HCT116 (cell line): ENCODE measurements around the gene RASGRF1.

Experiments used
- EZH2 ChIP-seq: fragments of 200-600 bp; sonication (generic); IDR thresholded peaks from 2 replicates; pipeline ENCODE4 v1.6.1; 2017; ENCODE audit warnings: antibody characterized with exemption, mixed run types
- JUND ChIP-seq: IDR thresholded peaks from 2 replicates; pipeline ENCODE4 v1.6.1; 2012
- POLR2A ChIP-seq: IDR thresholded peaks from 2 replicates; pipeline ENCODE4 v1.7.0; 2011; ENCODE audit warnings: borderline replicate concordance; ENCODE audit not compliant: insufficient read depth, insufficient read length; ENCODE audit errors: extremely low read depth
- POLR2AphosphoS5 ChIP-seq: IDR thresholded peaks from 2 replicates; pipeline ENCODE4 v1.6.1; 2011; ENCODE audit warnings: mild to moderate bottlenecking, low read depth, low read length, moderate library complexity
- RAD21 ChIP-seq: IDR thresholded peaks from 2 replicates; pipeline ENCODE4 v1.6.1; 2012; ENCODE audit warnings: low read depth, mild to moderate bottlenecking
- ZFX ChIP-seq: fragments of 450-650 bp; IDR thresholded peaks from 2 replicates; pipeline ENCODE4 v1.6.1; 2017
- ZNF274 ChIP-seq: fragments of 200-500 bp; sonication (Bioruptor generic); IDR thresholded peaks from 2 replicates; pipeline ENCODE4 v1.6.1; 2014; ENCODE audit warnings: mild to moderate bottlenecking, low read depth, low read length, inconsistent platforms
- TF ChIP-seq, protein P1 (sequence below), 3 experiments: fragments of 200-600 bp in 1 of 3; sonication (generic) in 1 of 3; IDR thresholded peaks in 2 of 3; conservative IDR thresholded peaks in 1 of 3; 2 replicates each; pipeline ENCODE4 v1.5.1; 2012 to 2017; ENCODE audit warnings: low read depth in 2 of 3, low read length in 2 of 3, antibody characterized with exemption in 1 of 3, borderline replicate concordance in 1 of 3, control low read depth in 1 of 3, mild to moderate bottlenecking in 1 of 3, mixed read lengths in 1 of 3, mixed run types in 1 of 3, moderate library complexity in 1 of 3; ENCODE audit not compliant: insufficient read depth in 1 of 3
- TF ChIP-seq, protein P2 (sequence below): IDR thresholded peaks from 2 replicates; pipeline ENCODE4 v1.6.1; 2012
- TF ChIP-seq, protein P3 (sequence below): IDR thresholded peaks from 2 replicates; pipeline ENCODE4 v1.6.1; 2011; ENCODE audit warnings: mild to moderate bottlenecking, low read length, moderate library complexity; ENCODE audit not compliant: insufficient replicate concordance; ENCODE audit errors: extremely low read depth

DNA sequence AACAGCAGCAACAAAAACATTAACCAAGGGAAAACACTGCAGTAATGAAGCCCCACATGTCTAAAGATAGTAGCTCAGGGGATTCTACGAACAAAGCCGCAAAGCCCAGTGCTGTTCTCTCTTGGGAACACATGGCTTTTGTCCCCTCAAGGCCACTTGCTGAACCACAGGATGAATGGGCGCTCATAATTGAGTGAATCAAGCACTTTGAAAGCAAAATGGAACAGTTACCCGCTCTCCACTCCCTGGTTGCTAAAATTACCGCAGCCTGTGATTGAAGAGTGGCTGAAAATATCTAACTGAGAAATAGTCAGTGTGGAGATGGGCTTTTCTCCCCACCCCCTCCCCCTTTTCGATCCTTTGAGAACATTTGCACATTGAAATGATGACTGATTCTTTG, 39.6 kb downstream of the RASGRF1 start:
- TF ChIP-seq POLR2A = no peak
- TF ChIP-seq, protein P1, sequence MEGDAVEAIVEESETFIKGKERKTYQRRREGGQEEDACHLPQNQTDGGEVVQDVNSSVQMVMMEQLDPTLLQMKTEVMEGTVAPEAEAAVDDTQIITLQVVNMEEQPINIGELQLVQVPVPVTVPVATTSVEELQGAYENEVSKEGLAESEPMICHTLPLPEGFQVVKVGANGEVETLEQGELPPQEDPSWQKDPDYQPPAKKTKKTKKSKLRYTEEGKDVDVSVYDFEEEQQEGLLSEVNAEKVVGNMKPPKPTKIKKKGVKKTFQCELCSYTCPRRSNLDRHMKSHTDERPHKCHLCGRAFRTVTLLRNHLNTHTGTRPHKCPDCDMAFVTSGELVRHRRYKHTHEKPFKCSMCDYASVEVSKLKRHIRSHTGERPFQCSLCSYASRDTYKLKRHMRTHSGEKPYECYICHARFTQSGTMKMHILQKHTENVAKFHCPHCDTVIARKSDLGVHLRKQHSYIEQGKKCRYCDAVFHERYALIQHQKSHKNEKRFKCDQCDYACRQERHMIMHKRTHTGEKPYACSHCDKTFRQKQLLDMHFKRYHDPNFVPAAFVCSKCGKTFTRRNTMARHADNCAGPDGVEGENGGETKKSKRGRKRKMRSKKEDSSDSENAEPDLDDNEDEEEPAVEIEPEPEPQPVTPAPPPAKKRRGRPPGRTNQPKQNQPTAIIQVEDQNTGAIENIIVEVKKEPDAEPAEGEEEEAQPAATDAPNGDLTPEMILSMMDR (IDR thresholded peaks at IDR 0.05 in 2 of 3, conservative IDR thresholded peaks at IDR 0.05 in 1 of 3; ENCODE audit: borderline replicate concordance in 1 of 3, insufficient read depth in 1 of 3, low read depth in 2 of 3, low read length in 2 of 3) = no peak
- no peak for TF ChIP-seq JUND
- no peak for TF ChIP-seq EZH2
- TF ChIP-seq, protein P2, sequence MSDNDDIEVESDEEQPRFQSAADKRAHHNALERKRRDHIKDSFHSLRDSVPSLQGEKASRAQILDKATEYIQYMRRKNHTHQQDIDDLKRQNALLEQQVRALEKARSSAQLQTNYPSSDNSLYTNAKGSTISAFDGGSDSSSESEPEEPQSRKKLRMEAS = no peak
- TF ChIP-seq RAD21 = no peak
- TF ChIP-seq, protein P3, sequence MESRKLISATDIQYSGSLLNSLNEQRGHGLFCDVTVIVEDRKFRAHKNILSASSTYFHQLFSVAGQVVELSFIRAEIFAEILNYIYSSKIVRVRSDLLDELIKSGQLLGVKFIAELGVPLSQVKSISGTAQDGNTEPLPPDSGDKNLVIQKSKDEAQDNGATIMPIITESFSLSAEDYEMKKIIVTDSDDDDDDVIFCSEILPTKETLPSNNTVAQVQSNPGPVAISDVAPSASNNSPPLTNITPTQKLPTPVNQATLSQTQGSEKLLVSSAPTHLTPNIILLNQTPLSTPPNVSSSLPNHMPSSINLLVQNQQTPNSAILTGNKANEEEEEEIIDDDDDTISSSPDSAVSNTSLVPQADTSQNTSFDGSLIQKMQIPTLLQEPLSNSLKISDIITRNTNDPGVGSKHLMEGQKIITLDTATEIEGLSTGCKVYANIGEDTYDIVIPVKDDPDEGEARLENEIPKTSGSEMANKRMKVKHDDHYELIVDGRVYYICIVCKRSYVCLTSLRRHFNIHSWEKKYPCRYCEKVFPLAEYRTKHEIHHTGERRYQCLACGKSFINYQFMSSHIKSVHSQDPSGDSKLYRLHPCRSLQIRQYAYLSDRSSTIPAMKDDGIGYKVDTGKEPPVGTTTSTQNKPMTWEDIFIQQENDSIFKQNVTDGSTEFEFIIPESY = no peak
- TF ChIP-seq POLR2AphosphoS5 = no peak
- TF ChIP-seq ZNF274 = no peak
- TF ChIP-seq ZFX = no peak
